IPS-18a (cell line): ENCODE results near the gene ST6GALNAC4.
A peak's percentile ranks its signal among the peaks of the same experiment; 100 is the strongest.
"Not testable (repeated sequence)": the region's sequence is repeated elsewhere in the genome, so short reads cannot be mapped to it uniquely, and the experiment has no call there.

ENCODE experiments used
- H3K27ac ChIP-seq: one replicate; pipeline ENCODE4 v1.5.1; 2013; ENCODE audit warnings: low read length
- H3K27me3 ChIP-seq: one replicate; pipeline ENCODE4 v1.6.1; 2013; ENCODE audit warnings: mild to moderate bottlenecking, low read length; ENCODE audit not compliant: control insufficient read depth, insufficient read depth
- H3K36me3 ChIP-seq: one replicate; pipeline ENCODE4 v1.6.1; 2013; ENCODE audit warnings: low read depth, low read length; ENCODE audit not compliant: control insufficient read depth
- H3K4me1 ChIP-seq: one replicate; pipeline ENCODE4 v1.6.1; 2013; ENCODE audit warnings: low read depth, low read length; ENCODE audit not compliant: control insufficient read depth
- H3K4me3 ChIP-seq: one replicate; pipeline ENCODE4 v1.5.1; 2013; ENCODE audit warnings: low read length
- H3K9ac ChIP-seq: one replicate; pipeline ENCODE4 v1.6.1; 2013; ENCODE audit warnings: mild to moderate bottlenecking, low read length, moderate library complexity
- H3K9me3 ChIP-seq: one replicate; pipeline ENCODE4 v1.6.1; 2013; ENCODE audit warnings: low read depth, low read length; ENCODE audit not compliant: control insufficient read depth

ST6GALNAC4 gene

GRCh38 chr9:127876764-127877562, 39.9 kb downstream of the ST6GALNAC4 start:
- Histone ChIP-seq H3K27me3 (peaks cover 5% of the 10 kb centered on the region), H3K9ac (peak overlapping the region; percentile 12), H3K4me3 (peak overlapping the region; percentile 72), H3K27ac (no peak overlapping the region), H3K9me3 (no peaks in the 10 kb centered on the region), H3K36me3 (no peaks in the 10 kb centered on the region), H3K4me1 (no peaks in the 10 kb centered on the region)

GRCh38 chr9:127876026-127876763, 40.6 kb downstream of the ST6GALNAC4 start:
- no peaks in the 10 kb centered on the region for H3K4me1 ChIP-seq
- no peaks in the 10 kb centered on the region for H3K9me3 ChIP-seq
- H3K9ac ChIP-seq = no peak overlapping the region
- no peak overlapping the region for H3K4me3 ChIP-seq
- H3K27me3 ChIP-seq = peaks cover 5% of the 10 kb centered on the region
- no peak overlapping the region for H3K27ac ChIP-seq
- no peaks in the 10 kb centered on the region for H3K36me3 ChIP-seq

GRCh38 chr9:127875306-127875966, 41.4 kb downstream of the ST6GALNAC4 start:
- H3K27ac ChIP-seq = no peak overlapping the region
- H3K4me3 ChIP-seq = no peak overlapping the region
- no peaks in the 10 kb centered on the region for H3K4me1 ChIP-seq
- H3K9me3 ChIP-seq = no peaks in the 10 kb centered on the region
- H3K27me3 ChIP-seq = peaks cover 5% of the 10 kb centered on the region
- no peak overlapping the region for H3K9ac ChIP-seq
- no peaks in the 10 kb centered on the region for H3K36me3 ChIP-seq

- H3K4me1 ChIP-seq = no peaks in the 10 kb centered on the region
- H3K27ac ChIP-seq = no peak overlapping the region
- no peaks in the 10 kb centered on the region for H3K36me3 ChIP-seq
- no peak overlapping the region for H3K9ac ChIP-seq
- H3K4me3 ChIP-seq = no peak overlapping the region
- no peaks in the 10 kb centered on the region for H3K9me3 ChIP-seq
- peaks cover 5% of the 10 kb centered on the region for H3K27me3 ChIP-seq
These were observed 42.3 kb downstream of the ST6GALNAC4 start for GRCh38 chr9:127874301-127875221.

- H3K9me3 ChIP-seq = no peaks in the 10 kb centered on the region
- H3K9ac ChIP-seq = no peak overlapping the region
- H3K27ac ChIP-seq = no peak overlapping the region
- no peaks in the 10 kb centered on the region for H3K4me1 ChIP-seq
- no peaks in the 10 kb centered on the region for H3K36me3 ChIP-seq
- H3K27me3 ChIP-seq = peaks cover 5% of the 10 kb centered on the region
- H3K4me3 ChIP-seq = no peak overlapping the region
These were observed 43.0 kb downstream of the ST6GALNAC4 start for GRCh38 chr9:127873886-127874285.

GRCh38 chr9:127873223-127873691, 43.6 kb downstream of the ST6GALNAC4 start:
- no peak overlapping the region for H3K9ac ChIP-seq
- peaks cover under 1% of the 10 kb centered on the region for H3K27me3 ChIP-seq
- no peak overlapping the region for H3K27ac ChIP-seq
- H3K36me3 ChIP-seq = no peaks in the 10 kb centered on the region
- H3K4me3 ChIP-seq = no peak overlapping the region
- no peaks in the 10 kb centered on the region for H3K4me1 ChIP-seq
- H3K9me3 ChIP-seq = no peaks in the 10 kb centered on the region

- H3K9me3 ChIP-seq = no peaks in the 10 kb centered on the region
- no peaks in the 10 kb centered on the region for H3K36me3 ChIP-seq
- no peaks in the 10 kb centered on the region for H3K27me3 ChIP-seq
- no peak overlapping the region for H3K4me3 ChIP-seq
- H3K9ac ChIP-seq = no peak overlapping the region
- no peak overlapping the region for H3K27ac ChIP-seq
- H3K4me1 ChIP-seq = no peaks in the 10 kb centered on the region
These were observed 44.2 kb downstream of the ST6GALNAC4 start for GRCh38 chr9:127872369-127873222.

- no peak overlapping the region for H3K27ac ChIP-seq
- H3K9me3 ChIP-seq = no peaks in the 10 kb centered on the region
- H3K9ac ChIP-seq = no peak overlapping the region
- H3K4me1 ChIP-seq = no peaks in the 10 kb centered on the region
- H3K27me3 ChIP-seq = no peaks in the 10 kb centered on the region
- H3K36me3 ChIP-seq = no peaks in the 10 kb centered on the region
- no peak overlapping the region for H3K4me3 ChIP-seq
These were observed 45.3 kb downstream of the ST6GALNAC4 start for GRCh38 chr9:127871531-127871930.

- Histone ChIP-seq H3K4me1 (no peaks in the 10 kb centered on the region), H3K9me3 (no peaks in the 10 kb centered on the region), H3K36me3 (no peaks in the 10 kb centered on the region), H3K27me3 (no peaks in the 10 kb centered on the region), H3K4me3 (no peak overlapping the region), H3K27ac (no peak overlapping the region), H3K9ac (no peak overlapping the region)
These were observed 46.0 kb downstream of the ST6GALNAC4 start for GRCh38 chr9:127870887-127871286.

- H3K4me3 ChIP-seq, H3K27ac ChIP-seq, H3K9me3 ChIP-seq, H3K9ac ChIP-seq, H3K4me1 ChIP-seq, H3K36me3 ChIP-seq, H3K27me3 ChIP-seq: not testable (repeated sequence)
These were observed 46.7 kb downstream of the ST6GALNAC4 start for GRCh38 chr9:127870153-127870491.
